ENCODE data around the gene TMEM119. TPM values are rescaled to one million over a fixed set of nuclear protein-coding genes. Genes with fewer than 3 reads are reported as not detected.
"Not testable (repeated sequence)": the region's sequence is repeated elsewhere in the genome, so short reads cannot be mapped to it uniquely, and the experiment has no call there.

The TMEM119 gene
- total RNA-seq, 1 experiment from 2014 or later, result not detected

- H3K9me2 ChIP-seq (replicated peaks; ENCODE audit: insufficient read depth, low read length), result no peaks in the 10 kb centered on the region
- H3K4me2 ChIP-seq (ENCODE audit: low read depth, low read length, poor library complexity, severe bottlenecking), result no peak overlapping the region
- no peak overlapping the region for H3K9ac ChIP-seq (ENCODE audit: low read length)
- no peaks in the 10 kb centered on the region for H3K36me3 ChIP-seq (ENCODE audit: insufficient read depth, low read length)
- no peak overlapping the region for H3K4me3 ChIP-seq (ENCODE audit: low read length)
- no peak overlapping the region for H2AFZ ChIP-seq (ENCODE audit: low read length)
- H3K4me1 ChIP-seq (ENCODE audit: low read length), result no peaks in the 10 kb centered on the region
- H4K20me1 ChIP-seq (ENCODE audit: insufficient read depth, low read depth, low read length), result no peaks in the 10 kb centered on the region
- DNase-seq, result no peak
- no peaks in the 10 kb centered on the region for H3K9me3 ChIP-seq (ENCODE audit: low read length)
- no peaks in the 10 kb centered on the region for H3K79me2 ChIP-seq (ENCODE audit: low read length)
- H3K27me3 ChIP-seq (ENCODE audit: low read length), result no peaks in the 10 kb centered on the region
- no peak overlapping the region for H3K27ac ChIP-seq (ENCODE audit: low read length)
Measured at GRCh38 chr12:108581311-108582227, 16.3 kb downstream of the TMEM119 start.

GRCh38 chr12:108580531-108580930, 17.4 kb downstream of the TMEM119 start:
- no peaks in the 10 kb centered on the region for H3K79me2 ChIP-seq (ENCODE audit: low read length)
- H3K9ac ChIP-seq (ENCODE audit: low read length), result no peak overlapping the region
- H3K4me2 ChIP-seq (ENCODE audit: low read depth, low read length, poor library complexity, severe bottlenecking), result no peak overlapping the region
- H3K27me3 ChIP-seq (ENCODE audit: low read length), result no peaks in the 10 kb centered on the region
- H3K9me2 ChIP-seq (replicated peaks; ENCODE audit: insufficient read depth, low read length), result no peaks in the 10 kb centered on the region
- no peaks in the 10 kb centered on the region for H3K4me1 ChIP-seq (ENCODE audit: low read length)
- DNase-seq, result no peak
- no peak overlapping the region for H3K4me3 ChIP-seq (ENCODE audit: low read length)
- H4K20me1 ChIP-seq (ENCODE audit: insufficient read depth, low read depth, low read length), result no peaks in the 10 kb centered on the region
- H3K36me3 ChIP-seq (ENCODE audit: insufficient read depth, low read length), result no peaks in the 10 kb centered on the region
- no peak overlapping the region for H2AFZ ChIP-seq (ENCODE audit: low read length)
- no peaks in the 10 kb centered on the region for H3K9me3 ChIP-seq (ENCODE audit: low read length)
- H3K27ac ChIP-seq (ENCODE audit: low read length), result no peak overlapping the region

- Histone ChIP-seq H3K4me3 (ENCODE audit: low read length) (no peak overlapping the region), H3K27me3 (ENCODE audit: low read length) (no peaks in the 10 kb centered on the region), H3K4me1 (ENCODE audit: low read length) (no peaks in the 10 kb centered on the region), H3K27ac (ENCODE audit: low read length) (no peak overlapping the region), H3K9me2 (replicated peaks; ENCODE audit: insufficient read depth, low read length) (no peaks in the 10 kb centered on the region), H2AFZ (ENCODE audit: low read length) (no peak overlapping the region), H3K79me2 (ENCODE audit: low read length) (no peaks in the 10 kb centered on the region), H3K9me3 (ENCODE audit: low read length) (no peaks in the 10 kb centered on the region), H3K36me3 (ENCODE audit: insufficient read depth, low read length) (no peaks in the 10 kb centered on the region), H4K20me1 (ENCODE audit: insufficient read depth, low read depth, low read length) (no peaks in the 10 kb centered on the region), H3K9ac (ENCODE audit: low read length) (no peak overlapping the region), H3K4me2 (ENCODE audit: low read depth, low read length, poor library complexity, severe bottlenecking) (no peak overlapping the region)
- DNase-seq, result no peak
Measured at GRCh38 chr12:108578813-108579212, 19.1 kb downstream of the TMEM119 start.

GRCh38 chr12:108578264-108578663, 19.6 kb downstream of the TMEM119 start:
- no peaks in the 10 kb centered on the region for H4K20me1 ChIP-seq (ENCODE audit: insufficient read depth, low read depth, low read length)
- no peaks in the 10 kb centered on the region for H3K36me3 ChIP-seq (ENCODE audit: insufficient read depth, low read length)
- no peaks in the 10 kb centered on the region for H3K79me2 ChIP-seq (ENCODE audit: low read length)
- no peaks in the 10 kb centered on the region for H3K9me3 ChIP-seq (ENCODE audit: low read length)
- H3K27ac ChIP-seq (ENCODE audit: low read length), result no peak overlapping the region
- DNase-seq, result no peak
- no peak overlapping the region for H2AFZ ChIP-seq (ENCODE audit: low read length)
- H3K27me3 ChIP-seq (ENCODE audit: low read length), result no peaks in the 10 kb centered on the region
- H3K9me2 ChIP-seq (replicated peaks; ENCODE audit: insufficient read depth, low read length), result no peaks in the 10 kb centered on the region
- H3K4me2 ChIP-seq (ENCODE audit: low read depth, low read length, poor library complexity, severe bottlenecking), result no peak overlapping the region
- peaks cover 4% of the 10 kb centered on the region for H3K4me1 ChIP-seq (ENCODE audit: low read length)
- no peak overlapping the region for H3K9ac ChIP-seq (ENCODE audit: low read length)
- no peak overlapping the region for H3K4me3 ChIP-seq (ENCODE audit: low read length)

GRCh38 chr12:108577458-108577857, 20.4 kb downstream of the TMEM119 start:
- no peak overlapping the region for H3K9ac ChIP-seq (ENCODE audit: low read length)
- no peak overlapping the region for H3K27ac ChIP-seq (ENCODE audit: low read length)
- no peaks in the 10 kb centered on the region for H3K9me2 ChIP-seq (replicated peaks; ENCODE audit: insufficient read depth, low read length)
- H3K4me2 ChIP-seq (ENCODE audit: low read depth, low read length, poor library complexity, severe bottlenecking), result no peak overlapping the region
- H3K79me2 ChIP-seq (ENCODE audit: low read length), result no peaks in the 10 kb centered on the region
- peaks cover 13% of the 10 kb centered on the region for H3K4me1 ChIP-seq (ENCODE audit: low read length)
- H3K4me3 ChIP-seq (ENCODE audit: low read length), result no peak overlapping the region
- H4K20me1 ChIP-seq (ENCODE audit: insufficient read depth, low read depth, low read length), result no peaks in the 10 kb centered on the region
- H3K9me3 ChIP-seq (ENCODE audit: low read length), result no peaks in the 10 kb centered on the region
- H3K27me3 ChIP-seq (ENCODE audit: low read length), result no peaks in the 10 kb centered on the region
- no peaks in the 10 kb centered on the region for H3K36me3 ChIP-seq (ENCODE audit: insufficient read depth, low read length)
- no peak overlapping the region for H2AFZ ChIP-seq (ENCODE audit: low read length)
- DNase-seq, result no peak

GRCh38 chr12:108576660-108577234, 21.1 kb downstream of the TMEM119 start:
- H3K9me3 ChIP-seq (ENCODE audit: low read length), result no peaks in the 10 kb centered on the region
- no peaks in the 10 kb centered on the region for H3K27me3 ChIP-seq (ENCODE audit: low read length)
- peaks cover 13% of the 10 kb centered on the region for H3K4me1 ChIP-seq (ENCODE audit: low read length)
- no peak for DNase-seq
- no peak overlapping the region for H3K4me3 ChIP-seq (ENCODE audit: low read length)
- no peak overlapping the region for H3K4me2 ChIP-seq (ENCODE audit: low read depth, low read length, poor library complexity, severe bottlenecking)
- H4K20me1 ChIP-seq (ENCODE audit: insufficient read depth, low read depth, low read length), result no peaks in the 10 kb centered on the region
- no peak overlapping the region for H2AFZ ChIP-seq (ENCODE audit: low read length)
- no peak overlapping the region for H3K9ac ChIP-seq (ENCODE audit: low read length)
- no peaks in the 10 kb centered on the region for H3K79me2 ChIP-seq (ENCODE audit: low read length)
- no peaks in the 10 kb centered on the region for H3K9me2 ChIP-seq (replicated peaks; ENCODE audit: insufficient read depth, low read length)
- no peaks in the 10 kb centered on the region for H3K36me3 ChIP-seq (ENCODE audit: insufficient read depth, low read length)
- H3K27ac ChIP-seq (ENCODE audit: low read length), result no peak overlapping the region

- Histone ChIP-seq H3K79me2 (ENCODE audit: low read length) (no peaks in the 10 kb centered on the region), H3K36me3 (ENCODE audit: insufficient read depth, low read length) (no peaks in the 10 kb centered on the region), H3K4me3 (ENCODE audit: low read length) (no peak overlapping the region), H2AFZ (ENCODE audit: low read length) (no peak overlapping the region), H3K4me2 (ENCODE audit: low read depth, low read length, poor library complexity, severe bottlenecking) (no peak overlapping the region), H3K27ac (ENCODE audit: low read length) (no peak overlapping the region), H3K9me3 (ENCODE audit: low read length) (no peaks in the 10 kb centered on the region), H3K4me1 (ENCODE audit: low read length) (peaks cover 15% of the 10 kb centered on the region), H3K9me2 (replicated peaks; ENCODE audit: insufficient read depth, low read length) (no peaks in the 10 kb centered on the region), H3K27me3 (ENCODE audit: low read length) (no peaks in the 10 kb centered on the region), H3K9ac (ENCODE audit: low read length) (no peak overlapping the region), H4K20me1 (ENCODE audit: insufficient read depth, low read depth, low read length) (no peaks in the 10 kb centered on the region)
- no peak for DNase-seq
Measured at GRCh38 chr12:108575199-108575912, 22.5 kb downstream of the TMEM119 start.

GRCh38 chr12:108574276-108574675, 23.6 kb downstream of the TMEM119 start:
- H2AFZ ChIP-seq (ENCODE audit: low read length); H3K4me2 ChIP-seq (ENCODE audit: low read depth, low read length, poor library complexity, severe bottlenecking); H3K36me3 ChIP-seq (ENCODE audit: insufficient read depth, low read length); H3K9me2 ChIP-seq (replicated peaks; ENCODE audit: insufficient read depth, low read length); H3K79me2 ChIP-seq (ENCODE audit: low read length); H3K9me3 ChIP-seq (ENCODE audit: low read length); H3K4me3 ChIP-seq (ENCODE audit: low read length); H3K27ac ChIP-seq (ENCODE audit: low read length); DNase-seq; H4K20me1 ChIP-seq (ENCODE audit: insufficient read depth, low read depth, low read length); H3K27me3 ChIP-seq (ENCODE audit: low read length); H3K9ac ChIP-seq (ENCODE audit: low read length): not testable (repeated sequence)
- H3K4me1 ChIP-seq (ENCODE audit: low read length), result peaks cover 23% of the 10 kb centered on the region

Data from Karpas-422 (cell line).